CD4-positive, alpha-beta T cell (primary cell): ENCODE measurements around the gene TRAPPC3. TPM values are rescaled to one million over a fixed set of nuclear protein-coding genes. Genes with fewer than 3 reads are reported as not detected.

Source experiments
- ATAC-seq: fragments of 200-7000 bp; cut with Tn5 transposase; one replicate; pipeline ENCODE4 v1.10.0; 2022; ENCODE audit warnings: mild to moderate bottlenecking; ENCODE audit not compliant: poor library complexity
- CTCF ChIA-PET: fragments of 350-600 bp; sonication (Branson Sonifier 250); formaldehyde crosslinking; loops from one replicate; lab custom pipeline; 2021; ENCODE audit warnings: antibody characterized with exemption, inconsistent platforms; lab: Charles Lee
- POLR2A ChIA-PET: fragments of 350-600 bp; sonication (Branson Sonifier 250); formaldehyde crosslinking; loops from one replicate; lab custom pipeline; 2021; ENCODE audit warnings: antibody characterized with exemption, inconsistent platforms; lab: Charles Lee
- DNase-seq, 14 experiments: peaks; one replicate each; pipeline ENCODE4 v3.0.0-alpha.2; 2013 to 2020; ENCODE audit warnings: mixed read lengths in 2 of 14
- H3K27ac ChIP-seq, 2 donors: one replicate each; pipeline versions ENCODE4 v1.5.1 to v1.7.0; 2013; ENCODE audit warnings: low read length in 2 of 2, low read depth in 1 of 2, mild to moderate bottlenecking in 1 of 2
- H3K27me3 ChIP-seq, 2 experiments: 1 replicate in 1 of 2; 2 replicates in 1 of 2; pipeline versions ENCODE4 v1.6.1 to v1.7.0; 2013; ENCODE audit warnings: low read length in 2 of 2, control low read depth in 1 of 2, mild to moderate bottlenecking in 1 of 2, moderate library complexity in 1 of 2; ENCODE audit not compliant: insufficient read depth in 2 of 2, control insufficient read depth in 1 of 2
- H3K36me3 ChIP-seq: one replicate; pipeline ENCODE4 v1.6.1; 2013; ENCODE audit warnings: low read length, control low read depth; ENCODE audit not compliant: insufficient read depth
- H3K4me1 ChIP-seq: one replicate; pipeline ENCODE4 v1.6.1; 2013; ENCODE audit warnings: low read length, control low read depth; ENCODE audit not compliant: insufficient read depth
- H3K4me3 ChIP-seq: one replicate; pipeline ENCODE4 v1.5.1; 2013; ENCODE audit warnings: mild to moderate bottlenecking, low read length, moderate library complexity
- H3K9me3 ChIP-seq, 2 experiments: 1 replicate in 1 of 2; 2 replicates in 1 of 2; pipeline versions ENCODE4 v1.6.1 to v1.7.0; 2013; ENCODE audit warnings: low read length in 2 of 2, mild to moderate bottlenecking in 2 of 2, control low read depth in 1 of 2, moderate library complexity in 1 of 2; ENCODE audit not compliant: control insufficient read depth in 1 of 2, insufficient read depth in 1 of 2
- H3K27ac Mint-ChIP-seq: one replicate; pipeline ENCODE4 v1.8.0; 2020; ENCODE audit warnings: mixed read lengths
- H3K27me3 Mint-ChIP-seq: one replicate; pipeline ENCODE4 v1.8.0; 2021; ENCODE audit warnings: mixed read lengths
- H3K36me3 Mint-ChIP-seq: one replicate; pipeline ENCODE4 v1.8.0; 2021; ENCODE audit warnings: low read depth, mixed read lengths
- H3K4me1 Mint-ChIP-seq: one replicate; pipeline ENCODE4 v1.8.0; 2021; ENCODE audit warnings: low read depth, mixed read lengths
- H3K4me3 Mint-ChIP-seq: one replicate; pipeline ENCODE4 v1.8.0; 2020; ENCODE audit warnings: mild to moderate bottlenecking, mixed read lengths
- H3K9me3 Mint-ChIP-seq: one replicate; pipeline ENCODE4 v1.8.0; 2020; ENCODE audit warnings: mixed read lengths
- intact Hi-C, 2 experiments: fragments of 100-400 bp; cut with DNase I in 1 of 2; cut with micrococcal nuclease in 1 of 2; formaldehyde crosslinking; loops; one replicate each; pipeline versions ENCODE4 v1.15.1 to v1.9.0; 2023 to 2025; cut with DNase I, micrococcal nuclease
- total RNA-seq, 174 experiments: library from RNA in 2 of 174; stranded (reverse) in 2 of 174; gene quantifications; one replicate each; pipeline ENCODE4 v1.2.3 and lab custom pipeline; 2021 to 2026
- TF ChIP-seq, protein P1 (sequence below): fragments of 200-600 bp; IDR thresholded peaks from one replicate; pipeline ENCODE4 v1.8.0; 2022; ENCODE audit warnings: antibody characterized with exemption, mild to moderate bottlenecking

TRAPPC3 gene
- total RNA-seq, 2 experiments from 2014 or later: 18.4 to 21.3 TPM

GRCh38 chr1:36088265-36088576, 61.1 kb downstream of the TRAPPC3 start:
- Histone ChIP-seq H3K4me3 (peak overlapping the region; percentile 95), H3K27me3 (peaks cover 18 to 20% of the 10 kb centered on the region in 2 experiments), H3K27ac (no peak overlapping the region), H3K36me3 (peaks cover 22% of the 10 kb centered on the region), H3K9me3 (peaks cover 0 to 16% of the 10 kb centered on the region in 2 experiments), H3K4me1 (peaks cover 53% of the 10 kb centered on the region)
- TF ChIP-seq, protein P1, sequence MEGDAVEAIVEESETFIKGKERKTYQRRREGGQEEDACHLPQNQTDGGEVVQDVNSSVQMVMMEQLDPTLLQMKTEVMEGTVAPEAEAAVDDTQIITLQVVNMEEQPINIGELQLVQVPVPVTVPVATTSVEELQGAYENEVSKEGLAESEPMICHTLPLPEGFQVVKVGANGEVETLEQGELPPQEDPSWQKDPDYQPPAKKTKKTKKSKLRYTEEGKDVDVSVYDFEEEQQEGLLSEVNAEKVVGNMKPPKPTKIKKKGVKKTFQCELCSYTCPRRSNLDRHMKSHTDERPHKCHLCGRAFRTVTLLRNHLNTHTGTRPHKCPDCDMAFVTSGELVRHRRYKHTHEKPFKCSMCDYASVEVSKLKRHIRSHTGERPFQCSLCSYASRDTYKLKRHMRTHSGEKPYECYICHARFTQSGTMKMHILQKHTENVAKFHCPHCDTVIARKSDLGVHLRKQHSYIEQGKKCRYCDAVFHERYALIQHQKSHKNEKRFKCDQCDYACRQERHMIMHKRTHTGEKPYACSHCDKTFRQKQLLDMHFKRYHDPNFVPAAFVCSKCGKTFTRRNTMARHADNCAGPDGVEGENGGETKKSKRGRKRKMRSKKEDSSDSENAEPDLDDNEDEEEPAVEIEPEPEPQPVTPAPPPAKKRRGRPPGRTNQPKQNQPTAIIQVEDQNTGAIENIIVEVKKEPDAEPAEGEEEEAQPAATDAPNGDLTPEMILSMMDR: no peak
- peak; percentile 16 for ATAC-seq
- Mint-ChIP-seq H3K36me3 (peaks cover 33% of the 10 kb centered on the region), H3K4me3 (peak overlapping the region; percentile 93), H3K4me1 (peaks cover 23% of the 10 kb centered on the region), H3K27me3 (peaks cover 25% of the 10 kb centered on the region), H3K9me3 (no peaks in the 10 kb centered on the region), H3K27ac (peak overlapping the region; percentile 86)
- CTCF ChIA-PET: interaction anchor here (0.6 kb wide), 1 partner anchor 62 kb away, joined by 3 read pairs; no protein-coding TSS in a partner anchor
- DNase-seq: no peak
- intact Hi-C loops: loop anchor here in 1 of 2 experiments (1.0 to 10.0 kb wide), 7 partner anchors 61 to 1774 kb away; partner anchors contain the start of genes AGO1, STK40, THRAP3 and TRAPPC3
- POLR2A ChIA-PET: interaction anchor here (1.4 to 1.6 kb wide), 2 partner anchors 72 to 157 kb away, joined by 4 to 5 read pairs; partner anchors contain the start of gene AGO3

DNA sequence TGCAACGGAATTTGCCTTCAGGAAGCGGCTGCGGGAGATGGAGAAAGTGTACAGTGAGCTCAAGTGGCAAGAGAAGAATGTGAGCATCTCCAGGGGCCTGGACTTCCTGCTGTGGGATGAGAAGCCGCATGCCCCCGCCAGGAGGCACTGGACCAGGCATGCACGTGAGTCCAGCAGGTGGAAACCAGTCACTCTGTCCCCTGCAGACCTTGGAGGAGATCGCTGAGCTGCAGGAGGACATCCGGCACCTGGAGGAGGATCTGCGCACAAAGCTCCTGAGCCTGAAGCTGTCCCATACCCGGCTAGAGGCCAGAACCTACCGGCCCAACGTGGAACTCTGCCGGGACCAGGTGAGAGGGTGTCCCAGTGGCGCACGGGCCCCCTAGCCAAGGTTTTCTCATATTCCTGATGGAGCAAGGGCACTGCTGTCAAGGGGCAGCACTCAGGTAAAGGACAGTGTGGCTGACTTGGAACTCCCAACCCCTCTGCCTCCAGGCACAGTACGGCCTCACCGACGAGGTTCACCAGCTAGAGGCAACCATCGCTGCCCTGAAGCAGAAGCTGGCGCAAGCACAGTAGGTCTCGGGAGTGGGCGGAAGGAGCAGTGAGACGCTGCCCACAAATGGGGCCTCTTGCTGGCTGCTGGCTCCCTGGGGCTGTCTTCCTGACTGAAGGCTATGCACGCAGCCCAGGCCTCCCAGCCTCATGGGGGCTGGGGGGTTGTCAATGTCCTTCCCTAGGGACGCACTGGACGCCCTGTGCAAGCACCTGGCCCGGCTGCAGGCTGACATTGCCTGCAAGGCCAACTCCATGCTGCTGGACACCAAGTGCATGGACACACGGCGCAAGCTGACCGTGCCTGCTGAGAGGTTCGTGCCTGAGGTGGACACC, 61.8 kb downstream of the TRAPPC3 start:
- H3K4me3 Mint-ChIP-seq: peak overlapping the region; percentile 93
- H3K27me3 Mint-ChIP-seq: peaks cover 29% of the 10 kb centered on the region
- DNase-seq (peak in 2 of 14 experiments; percentile 33 to 45), ATAC-seq (no peak)
- TF ChIP-seq, protein P1: no peak
- peaks cover 51% of the 10 kb centered on the region for H3K4me1 ChIP-seq
- ChIA-PET CTCF (no interaction called here), POLR2A (interaction anchor here (0.5 kb wide), 1 partner anchor 333 kb away, joined by 3 read pairs; no protein-coding TSS in a partner anchor)
- no peak overlapping the region for H3K4me3 ChIP-seq
- peaks cover 14% of the 10 kb centered on the region for H3K36me3 ChIP-seq
- intact Hi-C loops: loop anchor here in 1 of 2 experiments (1.0 to 10.0 kb wide), 8 partner anchors 62 to 1775 kb away; partner anchors contain the start of genes AGO1, STK40, THRAP3 and TRAPPC3
- H3K27me3 ChIP-seq: peaks cover 21 to 25% of the 10 kb centered on the region in 2 experiments
- H3K9me3 ChIP-seq: peaks cover 0 to 16% of the 10 kb centered on the region in 2 experiments
- peak overlapping the region; percentile 70 for H3K27ac Mint-ChIP-seq
- no peaks in the 10 kb centered on the region for H3K9me3 Mint-ChIP-seq
- H3K27ac ChIP-seq: no peak overlapping the region
- peaks cover 25% of the 10 kb centered on the region for H3K36me3 Mint-ChIP-seq
- peaks cover 21% of the 10 kb centered on the region for H3K4me1 Mint-ChIP-seq

Other genes starting within 250 kb of the TRAPPC3 start
- 10 to 100 TPM; 31.3 to 34.5 TPM for gene AGO3, start 218.4 kb downstream of the TRAPPC3 start, total RNA-seq
- gene TEKT2, start 65.4 kb downstream of the TRAPPC3 start, total RNA-seq: under 1 TPM; 0.22 to 0.33 TPM
- gene ADPRS, start 60.6 kb downstream of the TRAPPC3 start, total RNA-seq: 10 to 100 TPM; 22.6 to 24.6 TPM
- gene COL8A2, start 24.3 kb downstream of the TRAPPC3 start, total RNA-seq: under 1 TPM; 0.05 to 0.06 TPM
- gene MAP7D1, start 6.7 kb upstream of the TRAPPC3 start, total RNA-seq: 100 to 1,000 TPM; 156 to 163 TPM
- gene THRAP3, start 75.0 kb upstream of the TRAPPC3 start, total RNA-seq: 10 to 100 TPM; 68.7 to 76.1 TPM
- 1 to 10 TPM; 1.9 to 2.6 TPM for gene SH3D21, start 156.9 kb upstream of the TRAPPC3 start, total RNA-seq
- 1 to 10 TPM; 1.5 to 1.8 TPM for gene EVA1B, start 174.2 kb upstream of the TRAPPC3 start, total RNA-seq
- gene STK40, start 236.4 kb upstream of the TRAPPC3 start, total RNA-seq: 10 to 100 TPM; 17.8 to 20.7 TPM
- gene LSM10, start 248.4 kb upstream of the TRAPPC3 start, total RNA-seq: 10 to 100 TPM; 25.6 to 26.0 TPM